HepG2 (cell line): Measurements from ENCODE around the gene GGA3. TPM values are rescaled to one million over a fixed set of nuclear protein-coding genes. Genes with fewer than 3 reads are reported as not detected.

Experiments
- CHCHD3 ChIP-seq: sonication (generic); formaldehyde crosslinking; IDR thresholded peaks from 2 replicates; pipeline ENCODE4 v1.8.0; 2022; ENCODE audit warnings: mild to moderate bottlenecking, missing genetic modification reagents, moderate library complexity
- ESRRA ChIP-seq: sonication (generic); formaldehyde crosslinking; IDR thresholded peaks from 2 replicates; pipeline ENCODE4 v1.5.1; 2020; ENCODE audit warnings: mild to moderate bottlenecking, low read depth, missing genetic modification reagents
- FOXC1 ChIP-seq: sonication (generic); formaldehyde crosslinking; IDR thresholded peaks from 2 replicates; pipeline ENCODE4 v1.8.0; 2022; ENCODE audit warnings: mild to moderate bottlenecking, missing genetic modification reagents, borderline replicate concordance
- KDM5B ChIP-seq: sonication (generic); formaldehyde crosslinking; IDR thresholded peaks from 2 replicates; pipeline ENCODE4 v1.4.0; 2020; ENCODE audit warnings: missing genetic modification reagents, mild to moderate bottlenecking, borderline replicate concordance
- KLF15 ChIP-seq: sonication (generic); formaldehyde crosslinking; IDR thresholded peaks from 2 replicates; pipeline ENCODE4 v1.8.1; 2023; ENCODE audit warnings: borderline replicate concordance, mild to moderate bottlenecking, inconsistent platforms, missing genetic modification reagents, mixed read lengths
- MEIS2 ChIP-seq: sonication (generic); formaldehyde crosslinking; IDR thresholded peaks from 2 replicates; pipeline ENCODE4 v1.9.0; 2021; ENCODE audit warnings: mild to moderate bottlenecking, missing genetic modification reagents
- NRL ChIP-seq: sonication (generic); formaldehyde crosslinking; IDR thresholded peaks from 2 replicates; pipeline ENCODE4 v1.5.0; 2020; ENCODE audit warnings: missing genetic modification reagents, mild to moderate bottlenecking, moderate library complexity, borderline replicate concordance
- SIN3A ChIP-seq: IDR thresholded peaks from 2 replicates; pipeline ENCODE4 v1.6.1; 2011; ENCODE audit warnings: low read depth, mild to moderate bottlenecking, control low read depth, low read length, borderline replicate concordance
- ZFP41 ChIP-seq: sonication (generic); formaldehyde crosslinking; IDR thresholded peaks from 2 replicates; pipeline ENCODE4 v1.4.0; 2020; ENCODE audit warnings: mild to moderate bottlenecking, missing genetic modification reagents, borderline replicate concordance
- ZKSCAN1 ChIP-seq: fragments of 150-350 bp; IDR thresholded peaks from 2 replicates; pipeline ENCODE4 v1.6.1; 2014; ENCODE audit warnings: low read length
- ZNF20 ChIP-seq: sonication (generic); formaldehyde crosslinking; IDR thresholded peaks from 2 replicates; pipeline ENCODE4 v1.4.0; 2020; ENCODE audit warnings: mild to moderate bottlenecking, moderate library complexity, missing genetic modification reagents
- ZNF225 ChIP-seq: sonication (generic); formaldehyde crosslinking; IDR thresholded peaks from 2 replicates; pipeline ENCODE4 v1.4.0; 2020; ENCODE audit warnings: mild to moderate bottlenecking, missing genetic modification reagents
- ZNF282 ChIP-seq: fragments of 450-650 bp; IDR thresholded peaks from 2 replicates; pipeline ENCODE4 v1.6.1; 2018; ENCODE audit not compliant: partially characterized antibody
- ZNF317 ChIP-seq: sonication (generic); formaldehyde crosslinking; IDR thresholded peaks from 2 replicates; pipeline ENCODE4 v1.5.0; 2020; ENCODE audit warnings: mild to moderate bottlenecking, missing genetic modification reagents
- ZNF567 ChIP-seq: sonication (generic); formaldehyde crosslinking; IDR thresholded peaks from 2 replicates; pipeline ENCODE4 v1.8.1; 2023; ENCODE audit warnings: mild to moderate bottlenecking, missing genetic modification reagents, borderline replicate concordance
- ZNF703 ChIP-seq: sonication (generic); formaldehyde crosslinking; IDR thresholded peaks from 2 replicates; pipeline ENCODE4 v1.5.1; 2020; ENCODE audit warnings: missing genetic modification reagents, mild to moderate bottlenecking, moderate library complexity, borderline replicate concordance
- ZNF83 ChIP-seq: sonication (generic); formaldehyde crosslinking; IDR thresholded peaks from 2 replicates; pipeline ENCODE4 v1.4.0; 2020; ENCODE audit warnings: missing genetic modification reagents, mild to moderate bottlenecking, borderline replicate concordance
- ZSCAN9 ChIP-seq: IDR thresholded peaks from 2 replicates; pipeline ENCODE4 v1.6.1; 2016; ENCODE audit warnings: borderline replicate concordance
- polyA plus RNA-seq, 8 experiments: library from polyadenylated mRNA; depleted of rRNA in 3 of 8; stranded (reverse) in 7 of 8; unstranded in 1 of 8; fragments of >200 nt; fragmentation: Illumina TruSeq in 4 of 8; extraction: Trizol in 4 of 8; gene quantifications; 2 replicates each; pipeline versions ENCODE4 v1.2.1 to v1.2.3, GENCODE V29; 2011 to 2016; ENCODE audit warnings: low read depth in 4 of 8, missing spikeins in 1 of 8, mixed read lengths in 1 of 8; ENCODE audit not compliant: insufficient read depth in 1 of 8
- total RNA-seq, 5 experiments: library from RNA; depleted of rRNA; stranded (reverse); fragments of >200 nt; fragmentation: Illumina TruSeq; extraction: Trizol; gene quantifications; 2 replicates each; pipeline ENCODE4 v1.2.3, GENCODE V29; 2016; ENCODE audit warnings: low read depth in 1 of 5
- TF ChIP-seq, protein P1 (sequence below): sonication (generic); formaldehyde crosslinking; IDR thresholded peaks from 2 replicates; pipeline ENCODE4 v1.4.0; 2020; ENCODE audit warnings: missing genetic modification reagents, borderline replicate concordance
- TF ChIP-seq, protein P2 (sequence below): IDR thresholded peaks from 2 replicates; pipeline ENCODE4 v1.6.1; 2016; ENCODE audit warnings: low read depth, control low read depth
- TF ChIP-seq, protein P3 (sequence below): sonication (generic); formaldehyde crosslinking; IDR thresholded peaks from 2 replicates; pipeline ENCODE4 v1.8.1; 2023; ENCODE audit warnings: mild to moderate bottlenecking, inconsistent platforms, moderate library complexity, missing genetic modification reagents, borderline replicate concordance
- TF ChIP-seq, protein P4 (sequence below): sonication (generic); formaldehyde crosslinking; IDR thresholded peaks from 2 replicates; pipeline ENCODE4 v1.4.0; 2020; ENCODE audit warnings: mild to moderate bottlenecking, missing genetic modification reagents

Gene GGA3
- total and polyA plus RNA-seq, 2 of the 13 experiments (the other 11 are each of a cell fraction or from before 2014, with no cell fraction given), result 28.4 to 43.7 TPM

DNA sequence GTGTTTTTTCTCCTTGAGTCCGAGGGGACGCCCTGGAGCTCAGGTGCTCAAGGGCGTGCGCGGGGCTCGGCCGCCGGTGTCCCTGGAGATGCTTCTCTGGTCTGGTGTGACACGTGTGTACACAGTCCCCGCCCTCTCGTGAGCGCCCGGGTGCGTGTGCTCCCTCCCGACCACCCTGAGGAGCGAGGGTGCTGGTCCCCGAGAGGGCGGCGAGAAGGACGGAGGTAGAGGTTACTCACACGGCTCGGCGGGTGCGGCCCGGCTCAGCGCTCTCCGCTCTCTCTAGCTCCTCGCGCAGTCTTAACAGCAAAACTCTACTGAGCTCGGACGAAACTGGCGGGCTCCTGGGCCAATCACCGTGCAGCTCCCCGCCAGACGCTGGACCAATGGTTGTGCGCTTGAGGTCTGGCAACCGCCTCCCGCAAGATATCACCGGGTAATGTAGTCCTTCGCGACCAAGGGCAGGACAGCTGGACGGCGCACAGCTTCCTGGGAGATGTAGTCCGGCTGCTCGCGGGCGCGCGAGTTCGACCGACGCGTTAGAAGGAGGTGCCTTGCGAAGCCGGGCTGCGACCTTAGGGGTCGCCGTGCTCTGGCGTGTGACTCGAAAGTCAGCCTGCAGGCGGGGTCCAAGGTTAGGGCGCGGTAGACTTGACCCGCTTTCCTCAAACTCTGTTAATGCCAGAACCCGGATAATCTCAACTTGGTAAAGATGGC, 27.9 kb upstream of the GGA3 start, which contains the start of gene SLC25A19 (continued):
- peak; percentile 89; the same call in 1 of the 2 replicates for TF ChIP-seq FOXC1 (CRISPR knock-in tag)
- TF ChIP-seq, protein P1, sequence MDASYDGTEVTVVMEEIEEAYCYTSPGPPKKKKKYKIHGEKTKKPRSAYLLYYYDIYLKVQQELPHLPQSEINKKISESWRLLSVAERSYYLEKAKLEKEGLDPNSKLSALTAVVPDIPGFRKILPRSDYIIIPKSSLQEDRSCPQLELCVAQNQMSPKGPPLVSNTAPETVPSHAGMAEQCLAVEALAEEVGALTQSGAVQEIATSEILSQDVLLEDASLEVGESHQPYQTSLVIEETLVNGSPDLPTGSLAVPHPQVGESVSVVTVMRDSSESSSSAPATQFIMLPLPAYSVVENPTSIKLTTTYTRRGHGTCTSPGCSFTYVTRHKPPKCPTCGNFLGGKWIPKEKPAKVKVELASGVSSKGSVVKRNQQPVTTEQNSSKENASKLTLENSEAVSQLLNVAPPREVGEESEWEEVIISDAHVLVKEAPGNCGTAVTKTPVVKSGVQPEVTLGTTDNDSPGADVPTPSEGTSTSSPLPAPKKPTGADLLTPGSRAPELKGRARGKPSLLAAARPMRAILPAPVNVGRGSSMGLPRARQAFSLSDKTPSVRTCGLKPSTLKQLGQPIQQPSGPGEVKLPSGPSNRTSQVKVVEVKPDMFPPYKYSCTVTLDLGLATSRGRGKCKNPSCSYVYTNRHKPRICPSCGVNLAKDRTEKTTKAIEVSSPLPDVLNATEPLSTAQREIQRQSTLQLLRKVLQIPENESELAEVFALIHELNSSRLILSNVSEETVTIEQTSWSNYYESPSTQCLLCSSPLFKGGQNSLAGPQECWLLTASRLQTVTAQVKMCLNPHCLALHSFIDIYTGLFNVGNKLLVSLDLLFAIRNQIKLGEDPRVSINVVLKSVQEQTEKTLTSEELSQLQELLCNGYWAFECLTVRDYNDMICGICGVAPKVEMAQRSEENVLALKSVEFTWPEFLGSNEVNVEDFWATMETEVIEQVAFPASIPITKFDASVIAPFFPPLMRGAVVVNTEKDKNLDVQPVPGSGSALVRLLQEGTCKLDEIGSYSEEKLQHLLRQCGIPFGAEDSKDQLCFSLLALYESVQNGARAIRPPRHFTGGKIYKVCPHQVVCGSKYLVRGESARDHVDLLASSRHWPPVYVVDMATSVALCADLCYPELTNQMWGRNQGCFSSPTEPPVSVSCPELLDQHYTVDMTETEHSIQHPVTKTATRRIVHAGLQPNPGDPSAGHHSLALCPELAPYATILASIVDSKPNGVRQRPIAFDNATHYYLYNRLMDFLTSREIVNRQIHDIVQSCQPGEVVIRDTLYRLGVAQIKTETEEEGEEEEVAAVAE (CRISPR knock-in tag), result peak; percentile 71; the same call in 1 of the 2 replicates
- TF ChIP-seq ZNF282, result no peak
- TF ChIP-seq ESRRA, result 0 out of 2 replicates have a peak, but pooled peaks have one; percentile 25
- no peak for TF ChIP-seq NRL (CRISPR knock-in tag)
- TF ChIP-seq KDM5B (CRISPR knock-in tag), result peak; percentile 94
- TF ChIP-seq ZKSCAN1, result no peak
- TF ChIP-seq ZFP41 (CRISPR knock-in tag), result 0 out of 2 replicates have a peak, but pooled peaks have one; percentile 40
- peak; percentile 83 for TF ChIP-seq ZNF225
- no peak; the same call in 1 of the 2 replicates for TF ChIP-seq KLF15 (CRISPR knock-in tag)
- TF ChIP-seq ZNF83 (CRISPR knock-in tag), result no peak; the same call in 1 of the 2 replicates
- peak; percentile 83; the same call in 1 of the 2 replicates for TF ChIP-seq SIN3A
- TF ChIP-seq MEIS2 (CRISPR knock-in tag), result no peak
- no peak for TF ChIP-seq ZNF20 (CRISPR knock-in tag)
- TF ChIP-seq ZNF703 (CRISPR knock-in tag), result no peak
- TF ChIP-seq, protein P2, sequence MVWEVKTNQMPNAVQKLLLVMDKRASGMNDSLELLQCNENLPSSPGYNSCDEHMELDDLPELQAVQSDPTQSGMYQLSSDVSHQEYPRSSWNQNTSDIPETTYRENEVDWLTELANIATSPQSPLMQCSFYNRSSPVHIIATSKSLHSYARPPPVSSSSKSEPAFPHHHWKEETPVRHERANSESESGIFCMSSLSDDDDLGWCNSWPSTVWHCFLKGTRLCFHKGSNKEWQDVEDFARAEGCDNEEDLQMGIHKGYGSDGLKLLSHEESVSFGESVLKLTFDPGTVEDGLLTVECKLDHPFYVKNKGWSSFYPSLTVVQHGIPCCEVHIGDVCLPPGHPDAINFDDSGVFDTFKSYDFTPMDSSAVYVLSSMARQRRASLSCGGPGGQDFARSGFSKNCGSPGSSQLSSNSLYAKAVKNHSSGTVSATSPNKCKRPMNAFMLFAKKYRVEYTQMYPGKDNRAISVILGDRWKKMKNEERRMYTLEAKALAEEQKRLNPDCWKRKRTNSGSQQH (CRISPR knock-in tag), result peak; percentile 84
- TF ChIP-seq ZNF317 (CRISPR knock-in tag), result peak; percentile 78
- TF ChIP-seq, protein P3, sequence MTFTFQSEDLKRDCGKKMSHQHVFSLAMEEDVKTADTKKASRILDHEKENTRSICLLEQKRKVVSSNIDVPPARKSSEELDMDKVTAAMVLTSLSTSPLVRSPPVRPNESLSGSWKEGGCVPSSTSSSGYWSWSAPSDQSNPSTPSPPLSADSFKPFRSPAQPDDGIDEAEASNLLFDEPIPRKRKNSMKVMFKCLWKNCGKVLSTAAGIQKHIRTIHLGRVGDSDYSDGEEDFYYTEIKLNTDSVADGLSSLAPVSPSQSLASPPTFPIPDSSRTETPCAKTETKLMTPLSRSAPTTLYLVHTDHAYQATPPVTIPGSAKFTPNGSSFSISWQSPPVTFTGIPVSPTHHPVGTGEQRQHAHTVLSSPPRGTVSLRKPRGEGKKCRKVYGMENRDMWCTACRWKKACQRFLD (CRISPR knock-in tag), result peak; percentile 91
- TF ChIP-seq, protein P4, sequence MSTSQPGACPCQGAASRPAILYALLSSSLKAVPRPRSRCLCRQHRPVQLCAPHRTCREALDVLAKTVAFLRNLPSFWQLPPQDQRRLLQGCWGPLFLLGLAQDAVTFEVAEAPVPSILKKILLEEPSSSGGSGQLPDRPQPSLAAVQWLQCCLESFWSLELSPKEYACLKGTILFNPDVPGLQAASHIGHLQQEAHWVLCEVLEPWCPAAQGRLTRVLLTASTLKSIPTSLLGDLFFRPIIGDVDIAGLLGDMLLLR (CRISPR knock-in tag), result peak; percentile 86; the same call in 1 of the 2 replicates
- TF ChIP-seq ZNF567 (CRISPR knock-in tag), result peak; percentile 89
- no peak for TF ChIP-seq CHCHD3
- TF ChIP-seq ZSCAN9 (CRISPR knock-in tag), result peak; percentile 51; the same call in 1 of the 2 replicates
